HG03095 (cell line): Measurements from ENCODE around the gene USP32.

ENCODE experiments used
- ATAC-seq: cut with Tn5 transposase; IDR thresholded peaks from one replicate; pipeline ENCODE4 v1.9.1; 2021; ENCODE audit warnings: moderate library complexity; ENCODE audit not compliant: unreplicated experiment

USP32 gene

DNA sequence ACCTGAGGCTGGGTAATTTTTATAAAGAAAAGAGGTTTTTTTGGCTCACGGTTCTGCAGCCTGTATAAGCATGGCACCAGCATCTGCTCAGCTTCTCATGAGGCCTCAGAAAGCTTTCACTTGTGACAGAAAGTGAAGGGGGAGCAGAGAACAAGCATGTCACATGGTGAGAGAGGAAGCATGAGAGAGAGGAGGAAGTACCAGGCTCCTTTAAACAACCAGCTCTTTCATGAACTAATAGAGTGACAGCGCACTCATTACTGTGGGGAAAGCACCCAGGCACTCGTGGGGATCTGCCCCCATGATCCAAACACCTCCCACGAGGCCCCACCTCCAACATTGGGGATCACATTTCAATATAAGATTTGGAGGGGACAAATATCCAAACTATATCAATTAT, 86.8 kb downstream of the USP32 start:
- peak; percentile 86 for ATAC-seq

DNA sequence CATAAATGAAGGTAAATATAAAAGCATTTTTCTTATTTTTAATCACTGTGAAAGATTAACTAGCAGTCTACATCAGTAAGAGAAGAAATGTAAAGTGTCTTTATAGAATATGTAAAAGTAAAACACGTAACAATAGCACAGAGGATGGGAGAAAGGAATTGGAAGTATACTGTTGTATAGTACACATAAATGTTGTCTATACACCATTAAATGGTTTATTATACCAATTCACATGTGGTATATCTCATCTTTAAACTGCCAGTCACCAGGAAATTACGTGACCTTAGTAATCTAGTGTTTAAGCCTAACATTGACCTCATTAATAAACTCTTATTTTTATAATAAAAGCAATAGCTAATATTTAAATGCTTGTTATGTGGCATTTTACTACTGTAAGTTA, 87.4 kb downstream of the USP32 start:
- ATAC-seq: no peak

GRCh38 chr17:60303406-60304099, 88.4 kb downstream of the USP32 start:
- ATAC-seq: no peak

DNA sequence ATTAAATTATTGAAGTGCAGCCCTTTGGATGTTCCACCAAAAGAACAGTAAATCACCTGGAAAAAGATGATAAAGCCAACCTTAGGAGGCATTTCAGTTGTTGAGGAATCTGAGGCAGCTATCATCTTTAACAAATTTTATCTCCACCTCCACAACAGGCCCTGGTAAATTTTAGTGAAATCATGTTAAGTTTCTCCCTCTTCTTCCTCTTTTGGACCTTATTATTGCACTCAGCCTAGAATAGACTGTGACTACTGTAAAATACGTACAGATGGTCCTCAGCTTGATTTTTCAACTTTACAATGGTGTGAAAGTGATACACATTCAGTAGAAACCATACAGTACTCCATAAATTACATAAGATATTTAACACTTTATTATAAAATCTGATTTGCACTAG, 90.3 kb downstream of the USP32 start:
- ATAC-seq: no peak

DNA sequence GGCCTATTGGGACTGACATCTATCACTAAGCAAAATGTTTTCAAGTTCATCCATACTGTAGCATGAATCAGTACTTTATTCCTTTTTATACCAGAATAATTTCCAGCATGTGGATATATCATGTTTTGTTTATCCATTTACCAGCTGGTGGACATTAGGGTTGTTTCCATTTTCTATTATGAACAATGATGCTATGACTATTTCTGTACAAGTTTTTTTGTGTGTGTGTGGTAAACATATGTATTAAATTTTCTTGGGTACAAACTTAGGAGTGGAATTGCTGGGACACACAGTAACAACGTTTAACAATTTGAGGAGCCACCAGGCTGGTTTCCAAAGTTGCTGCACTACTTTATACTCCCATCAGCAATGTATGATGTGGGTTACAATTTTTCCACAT, 91.0 kb downstream of the USP32 start:
- no peak for ATAC-seq

DNA sequence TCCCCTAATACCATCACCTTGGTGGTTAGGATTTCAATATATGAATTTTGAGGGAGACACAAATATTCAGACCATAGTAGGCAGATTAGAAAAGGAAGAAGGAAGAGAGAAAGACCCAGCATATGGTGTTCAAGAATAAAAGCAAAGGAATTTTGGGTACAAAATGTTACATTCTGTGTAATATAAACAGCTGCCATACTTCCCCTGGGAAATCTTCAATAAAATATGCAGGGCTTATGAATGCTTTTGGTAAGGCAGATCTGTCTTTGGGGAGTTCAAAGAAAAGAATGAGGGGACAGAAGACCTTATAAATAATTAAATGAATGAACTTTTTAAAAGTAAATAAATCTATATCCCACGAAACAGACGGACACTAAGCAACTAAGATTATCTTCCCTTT, 91.9 kb downstream of the USP32 start:
- ATAC-seq: no peak

- ATAC-seq: no peak
Measured at GRCh38 chr17:60297760-60298401, 94.1 kb downstream of the USP32 start.

- no peak for ATAC-seq
Measured at GRCh38 chr17:60296177-60296576, 95.8 kb downstream of the USP32 start.

DNA sequence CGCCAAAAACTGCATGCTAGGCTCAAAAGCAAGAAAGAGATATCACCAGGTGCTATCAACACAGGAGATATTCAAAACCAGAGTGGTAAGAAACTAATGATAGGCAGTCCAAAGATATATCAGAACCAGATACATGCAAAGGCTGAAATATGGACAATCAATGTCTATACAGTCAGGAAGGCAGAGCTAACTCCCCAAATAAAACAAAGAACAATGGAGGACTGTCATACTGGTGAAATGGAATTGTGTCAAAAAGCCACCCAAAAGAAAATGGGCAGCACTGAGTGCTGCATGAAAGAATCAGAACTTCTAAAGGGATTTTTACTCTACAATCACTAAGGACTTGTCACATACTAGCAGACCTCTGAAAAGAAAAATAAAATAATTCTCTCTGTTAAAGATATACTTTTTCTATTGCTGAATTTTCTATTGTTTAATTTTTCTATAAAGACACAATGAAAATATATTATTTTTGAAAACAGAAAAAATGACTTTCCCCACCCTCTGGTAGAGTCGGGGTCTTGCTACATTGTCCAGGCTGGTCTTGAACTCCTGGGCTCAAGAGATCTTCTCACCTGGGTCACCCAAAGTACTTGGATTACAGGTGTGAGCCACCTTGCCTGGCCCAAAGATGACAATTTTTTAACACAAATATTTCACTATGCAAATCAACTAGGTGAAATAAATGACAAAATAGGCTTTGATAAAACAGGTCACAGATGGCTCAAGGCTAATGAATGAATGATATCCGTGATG, 98.2 kb downstream of the USP32 start:
- no peak for ATAC-seq

DNA sequence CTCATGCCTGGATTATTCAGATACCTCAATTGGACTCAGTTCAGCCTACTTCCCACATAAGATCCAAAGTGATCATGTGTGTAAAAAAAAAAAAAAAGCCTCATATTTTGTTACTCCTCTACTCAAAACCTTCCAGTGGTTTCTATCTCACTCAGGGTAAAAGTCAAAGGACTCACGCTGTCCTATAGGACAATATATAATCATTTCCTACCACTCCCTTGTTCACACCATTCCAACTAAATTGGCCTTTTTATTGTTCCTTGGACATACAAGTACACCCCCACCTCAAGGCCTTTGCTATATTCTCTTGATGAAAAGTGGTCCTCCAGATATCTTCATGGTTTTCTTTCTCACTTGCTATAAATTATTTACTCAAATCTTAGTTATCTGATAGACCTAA, 99.2 kb downstream of the USP32 start:
- ATAC-seq: no peak

DNA sequence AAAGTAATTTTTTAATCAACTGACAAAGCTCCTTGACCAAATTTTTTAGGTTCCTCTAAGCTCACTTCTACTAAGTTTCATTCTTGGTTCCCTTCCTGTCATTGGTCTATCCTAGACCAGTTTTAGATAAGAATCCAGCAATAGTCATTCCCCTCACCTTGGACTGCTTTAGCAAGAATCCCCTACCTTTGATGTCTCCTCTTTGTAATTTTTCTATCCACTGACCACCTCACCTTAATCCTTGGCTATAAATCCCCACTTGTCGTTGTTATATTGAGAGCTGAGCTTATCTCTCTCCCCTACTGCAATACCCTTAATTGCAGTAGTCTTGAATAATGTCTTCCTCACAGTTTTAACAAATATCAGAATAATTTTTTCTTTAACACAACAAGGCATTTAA, 107.2 kb downstream of the USP32 start:
- no peak for ATAC-seq

DNA sequence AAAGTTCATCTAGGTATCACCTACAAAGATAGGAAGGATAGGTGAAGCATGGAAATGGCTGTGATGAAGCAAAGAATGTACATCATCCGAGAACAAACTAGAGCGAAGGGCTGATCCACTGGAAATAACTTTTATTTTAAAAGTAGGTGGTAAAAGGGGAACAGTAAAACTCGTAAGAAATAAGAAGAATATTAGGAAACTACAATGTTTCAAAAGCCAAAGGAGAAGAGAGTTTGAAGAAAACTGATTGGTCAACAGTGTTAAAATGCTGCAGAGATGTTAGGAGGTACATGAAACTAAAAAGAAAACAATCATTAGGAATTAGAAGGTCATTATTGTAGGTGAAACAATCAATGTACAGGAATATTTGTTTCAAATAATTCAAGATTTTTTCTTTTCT, 108.1 kb downstream of the USP32 start:
- ATAC-seq: no peak

DNA sequence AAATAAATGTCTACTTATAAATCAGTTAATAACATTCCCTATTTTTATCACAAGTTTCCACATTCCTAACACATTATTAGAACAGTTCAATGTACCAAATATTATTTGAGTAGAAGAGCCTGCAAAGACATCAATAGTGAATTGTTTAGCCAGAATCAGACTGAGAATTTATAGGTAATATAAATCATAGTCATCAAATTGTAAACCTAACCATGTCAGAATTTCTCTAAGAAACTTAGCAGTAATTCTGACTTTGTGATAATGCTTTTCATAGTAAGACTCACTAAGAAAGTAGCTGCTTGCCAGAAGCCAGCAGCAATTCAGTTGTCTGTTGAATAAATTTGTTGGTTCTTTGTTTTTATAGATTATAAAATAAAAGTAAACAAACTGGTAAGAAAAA, 111.3 kb downstream of the USP32 start:
- no peak for ATAC-seq

- no peak for ATAC-seq
Measured at GRCh38 chr17:60278237-60278636, 113.7 kb downstream of the USP32 start.

- ATAC-seq: no peak
Measured at GRCh38 chr17:60277258-60277657, 114.7 kb downstream of the USP32 start.

DNA sequence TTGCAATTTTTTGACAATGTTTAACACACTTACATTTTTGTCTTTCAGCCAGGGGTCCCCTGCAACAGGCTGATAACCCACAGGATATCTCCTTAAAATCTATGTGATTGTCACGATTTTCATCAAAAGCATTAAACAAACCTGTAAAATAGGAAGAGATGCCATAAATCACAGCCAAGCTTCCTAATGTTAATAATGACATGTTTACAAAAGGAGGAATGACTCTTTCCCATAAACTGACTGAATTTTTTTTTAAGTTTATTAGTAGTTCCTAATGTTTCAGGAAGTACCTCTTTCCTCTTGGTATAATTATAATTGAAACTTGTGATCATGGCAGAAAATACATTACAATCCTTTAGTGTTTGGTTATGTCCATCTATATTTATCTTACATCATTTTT, 122.5 kb downstream of the USP32 start:
- no peak for ATAC-seq

DNA sequence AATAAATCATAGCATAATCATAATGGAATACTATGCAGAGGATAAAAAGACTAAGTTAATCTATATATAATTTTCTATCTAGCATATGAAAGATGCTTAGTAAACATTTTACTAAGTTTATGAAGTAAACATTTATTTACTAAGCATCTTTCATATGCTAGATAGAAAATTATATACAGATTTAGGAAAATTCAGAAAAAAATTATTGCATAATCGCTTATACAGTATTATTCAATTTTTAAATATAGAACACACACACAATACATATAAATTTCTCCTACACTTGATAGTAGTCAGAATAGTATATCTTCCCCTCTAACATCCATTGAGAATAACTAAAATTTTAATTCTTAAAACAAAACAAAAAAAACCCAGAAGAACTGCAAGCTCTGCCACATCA, 131.4 kb downstream of the USP32 start:
- no peak for ATAC-seq

DNA sequence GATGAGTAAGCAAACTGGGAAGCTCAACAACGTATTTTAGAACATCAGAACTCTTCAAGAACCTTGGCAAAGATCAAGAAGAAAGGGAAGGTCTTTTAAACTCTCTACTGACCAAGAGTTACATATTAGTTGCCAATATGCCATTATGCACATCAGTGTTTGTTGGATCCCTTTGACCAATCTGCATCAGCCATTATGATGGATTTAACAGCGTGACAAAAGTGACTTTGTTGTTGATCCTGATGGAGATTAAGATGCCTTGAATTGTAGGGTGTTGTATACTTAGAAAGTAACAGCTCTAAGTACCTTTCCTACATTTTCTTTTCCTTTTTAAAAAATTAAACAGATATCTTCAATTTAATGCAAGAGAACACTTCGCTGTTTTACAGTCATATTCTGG, 133.6 kb downstream of the USP32 start:
- no peak for ATAC-seq

GRCh38 chr17:60256174-60256573, 135.8 kb downstream of the USP32 start:
- no peak for ATAC-seq

DNA sequence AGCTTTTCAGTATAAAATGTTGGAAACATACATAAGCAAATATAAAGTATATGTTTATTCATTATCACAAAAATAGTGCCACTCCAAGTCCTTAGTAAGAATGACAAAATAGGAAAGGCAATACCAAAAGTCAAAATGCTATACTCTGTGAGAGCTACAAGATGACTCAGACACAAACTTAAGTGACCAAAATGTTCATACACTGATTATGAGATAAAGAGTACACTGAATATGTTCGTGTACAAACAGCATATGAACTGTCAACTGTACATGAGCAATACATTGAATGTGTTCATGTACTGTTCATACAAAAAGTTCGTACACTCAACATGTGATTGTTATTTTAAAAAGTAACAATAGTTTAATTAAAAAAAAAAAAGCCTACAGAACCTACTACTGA, 138.9 kb downstream of the USP32 start:
- ATAC-seq: no peak

GRCh38 chr17:60252459-60252858, 139.5 kb downstream of the USP32 start:
- ATAC-seq: no peak

GRCh38 chr17:60249290-60249826, 142.6 kb downstream of the USP32 start:
- no peak for ATAC-seq
